ENCODE data around the gene CFAP74.

CFAP74 gene

GRCh38 chr1:1880617-1881312 is 122.8 kb downstream of the CFAP74 start:
- no peak for DNase-seq (ENCODE audit: low read depth in 2 of 2, low spot score in 1 of 2)

GRCh38 chr1:1879942-1880341 is 123.6 kb downstream of the CFAP74 start:
- no peak for DNase-seq (ENCODE audit: low read depth in 2 of 2, low spot score in 1 of 2)

- DNase-seq (ENCODE audit: low read depth in 2 of 2, low spot score in 1 of 2): no peak
Measured at GRCh38 chr1:1877865-1878436, 125.6 kb downstream of the CFAP74 start.

GRCh38 chr1:1876335-1876930 is 127.2 kb downstream of the CFAP74 start:
- no peak for DNase-seq (ENCODE audit: low read depth in 2 of 2, low spot score in 1 of 2)

GRCh38 chr1:1875932-1876331 is 127.7 kb downstream of the CFAP74 start:
- DNase-seq (ENCODE audit: low read depth in 2 of 2, low spot score in 1 of 2): no peak

- DNase-seq (ENCODE audit: low read depth in 2 of 2, low spot score in 1 of 2): no peak
Measured at GRCh38 chr1:1874901-1875300, 128.7 kb downstream of the CFAP74 start.

- DNase-seq (ENCODE audit: low read depth in 2 of 2, low spot score in 1 of 2): no peak
Measured at GRCh38 chr1:1873186-1873585, 130.4 kb downstream of the CFAP74 start.

- no peak for DNase-seq (ENCODE audit: low read depth in 2 of 2, low spot score in 1 of 2)
Measured at GRCh38 chr1:1872329-1872994, 131.1 kb downstream of the CFAP74 start.
